SK-MEL-5 (cell line): ENCODE data around the gene CEP57L1. TPM values are rescaled to one million over a fixed set of nuclear protein-coding genes. Genes with fewer than 3 reads are reported as not detected.
"Not testable (repeated sequence)": the region's sequence is repeated elsewhere in the genome, so short reads cannot be mapped to it uniquely, and the experiment has no call there.

Experiments used
- DNase-seq: peaks from one replicate; pipeline ENCODE4 v3.0.0-alpha.2; 2016; ENCODE audit warnings: low read depth, low spot score
- in situ Hi-C: cut with HindIII; loops from 2 replicates; pipeline ENCODE4 v1.10.0; 2016; ENCODE audit warnings: low sequenced_read_pairs, high pct_unique_total_duplicates, low pct_unique_long_range_greater_than_20kb
- total RNA-seq: library from RNA; depleted of rRNA; stranded (reverse); fragments of >200 nt; shearing (Covaris generic); gene quantifications from 2 replicates; pipeline ENCODE4 v1.2.3, GENCODE V29; 2014

The CEP57L1 gene
- total RNA-seq, 1 experiment from 2014 or later: 15.2 TPM

DNA sequence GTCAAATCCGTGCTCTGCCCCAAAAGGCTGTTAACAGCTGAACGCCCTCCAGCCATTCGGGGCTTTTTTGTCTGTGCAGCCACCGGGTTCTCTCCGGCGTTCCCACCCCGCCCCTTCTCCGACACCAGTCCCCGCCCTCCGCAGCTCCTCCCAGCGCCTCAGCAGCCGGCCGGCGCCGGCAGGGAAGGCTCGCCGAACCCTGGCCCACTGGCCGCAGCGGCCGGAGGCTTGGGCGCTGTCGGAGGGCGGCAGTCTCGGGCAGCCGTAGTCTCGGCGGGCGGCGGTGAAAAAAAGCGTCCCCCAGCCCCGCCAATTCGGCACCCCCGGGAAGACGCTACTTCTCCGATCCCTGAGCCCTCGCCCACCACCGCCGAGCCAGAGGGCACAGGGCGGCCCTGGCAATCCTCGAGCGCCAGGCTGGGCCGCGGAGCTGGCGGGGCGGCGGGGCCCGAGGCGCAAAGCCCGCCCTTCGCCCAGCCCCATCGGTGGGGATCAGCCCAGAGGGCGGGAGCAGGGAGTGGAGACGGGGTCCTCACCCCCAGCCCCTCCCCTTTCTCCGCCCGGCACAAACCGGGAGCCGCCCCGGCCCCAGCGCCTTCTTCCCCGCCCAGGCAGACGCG is 781 bp upstream of the CEP57L1 start, which contains the start of gene SESN1:
Gene SESN1, minus strand, starts transcription at position 431 of the 620 bp plus-strand sequence. CDS start 773 bp downstream, outside the sequence.
- in situ Hi-C loops: no loop called here
- peak; percentile 95 for DNase-seq

DNA sequence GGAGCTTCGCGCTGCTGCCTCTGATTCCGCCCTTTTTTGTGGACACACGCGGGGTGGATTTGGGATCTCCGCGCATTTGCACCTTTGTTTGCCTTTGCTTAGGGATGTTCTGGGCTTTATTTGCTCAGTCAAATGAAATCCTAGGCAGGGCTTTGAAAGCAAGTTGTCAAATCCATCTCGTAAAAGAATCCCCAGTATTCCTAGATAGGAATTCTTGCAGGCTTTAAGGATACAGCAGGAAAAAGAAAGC is 453 bp downstream of the CEP57L1 start:
- in situ Hi-C loops: no loop called here
- no peak for DNase-seq

DNA sequence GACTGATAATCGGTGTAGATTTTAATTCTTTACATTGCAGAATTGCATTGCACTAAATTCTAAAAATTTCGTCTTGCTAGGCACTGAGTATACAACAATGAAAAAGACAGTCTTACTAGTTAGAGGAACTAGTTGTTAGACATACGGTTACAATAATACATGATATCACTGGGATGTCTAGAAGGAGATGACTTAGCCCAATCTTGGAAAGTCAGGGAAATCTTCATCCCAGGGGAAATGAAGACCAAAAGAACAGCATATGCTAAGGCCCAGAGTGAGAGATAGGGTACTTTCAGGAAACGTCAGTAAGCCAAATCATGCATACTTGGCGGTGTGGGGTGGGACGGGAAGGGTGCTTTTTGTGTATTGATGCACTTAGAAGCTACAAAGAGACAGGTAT is 901 bp downstream of the CEP57L1 start:
- in situ Hi-C loops: no loop called here
- no peak for DNase-seq

DNA sequence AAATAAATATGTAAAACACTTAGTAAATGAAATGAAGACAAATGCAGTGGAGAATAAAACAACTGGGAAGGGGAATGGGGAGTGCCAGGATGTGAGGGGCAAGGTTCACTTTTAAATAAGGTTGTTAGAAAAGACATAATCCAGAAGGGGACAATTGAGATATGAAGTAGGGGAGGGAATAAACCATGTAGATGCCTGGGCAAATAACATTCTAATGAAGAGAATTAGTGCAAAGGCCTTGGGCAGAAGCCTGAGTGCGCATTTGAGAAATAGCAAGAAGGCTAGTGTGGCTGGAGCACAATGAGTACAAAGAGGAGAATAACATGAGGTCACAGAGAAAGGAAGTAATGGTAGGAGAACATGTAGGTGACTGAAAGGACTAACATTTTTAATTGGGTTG is 2.4 kb downstream of the CEP57L1 start:
- in situ Hi-C loops: no loop called here
- no peak for DNase-seq

DNA sequence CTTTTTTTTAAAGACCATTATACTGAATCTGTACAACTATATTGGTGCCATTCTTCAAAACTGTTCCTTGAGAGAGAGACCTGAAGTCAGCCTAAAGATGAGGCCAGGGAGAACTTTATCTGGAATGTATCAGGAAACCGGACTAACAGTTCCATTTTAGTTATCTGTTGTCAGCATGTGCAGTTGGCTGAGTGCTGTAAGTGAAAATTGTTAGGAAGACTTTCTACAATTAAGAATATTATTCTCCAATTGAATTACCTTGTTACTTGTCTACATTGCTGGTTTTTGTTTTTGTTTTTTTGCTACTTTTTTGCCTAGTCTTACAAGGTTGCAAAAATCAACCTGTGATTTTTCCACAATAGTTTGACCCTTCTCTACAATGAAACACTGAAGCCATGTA is 7.5 kb downstream of the CEP57L1 start:
- in situ Hi-C loops: no loop called here
- no peak for DNase-seq

DNA sequence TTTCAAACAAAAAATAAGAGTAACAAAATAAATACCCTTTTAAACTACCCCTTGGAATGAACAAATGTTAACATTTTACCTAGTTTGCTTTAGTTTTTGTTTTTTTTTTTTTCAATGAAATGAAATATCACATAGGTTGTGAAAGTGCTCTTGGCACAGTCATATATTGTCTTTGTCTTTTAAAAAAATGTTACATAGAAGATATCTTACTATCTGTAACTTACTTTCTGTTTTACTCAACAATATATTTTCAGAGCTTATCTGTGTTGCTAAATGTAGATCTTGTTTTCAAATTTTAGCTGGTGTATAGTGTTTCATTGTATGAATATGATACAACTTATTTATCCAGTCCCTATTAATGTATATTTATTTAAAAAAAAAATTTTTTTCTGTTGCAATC is 8.6 kb downstream of the CEP57L1 start:
- in situ Hi-C loops: no loop called here

DNA sequence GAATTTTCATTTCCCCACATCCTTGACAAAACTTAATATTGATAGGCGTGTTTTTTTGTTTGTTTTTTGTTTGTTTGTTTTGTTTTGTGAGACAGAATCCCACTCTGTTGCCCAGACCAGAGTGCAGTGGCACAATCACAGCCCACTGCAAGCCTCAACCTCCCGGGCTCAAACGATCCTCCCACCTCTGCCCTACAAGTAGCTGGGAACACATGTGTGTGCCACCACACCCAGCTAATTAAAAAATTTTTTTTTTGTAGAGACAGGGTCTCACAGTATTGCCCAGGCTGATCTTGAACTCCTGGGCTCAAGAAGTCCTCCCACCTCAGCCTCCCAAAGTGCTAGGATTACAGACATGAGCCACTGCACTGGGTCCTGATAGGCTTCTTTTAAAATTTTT is 9.2 kb downstream of the CEP57L1 start:
- in situ Hi-C loops: no loop called here
- DNase-seq: no peak

More for the DNA sequence above, 8.6 kb downstream of the CEP57L1 start:
- no peak for DNase-seq

DNA sequence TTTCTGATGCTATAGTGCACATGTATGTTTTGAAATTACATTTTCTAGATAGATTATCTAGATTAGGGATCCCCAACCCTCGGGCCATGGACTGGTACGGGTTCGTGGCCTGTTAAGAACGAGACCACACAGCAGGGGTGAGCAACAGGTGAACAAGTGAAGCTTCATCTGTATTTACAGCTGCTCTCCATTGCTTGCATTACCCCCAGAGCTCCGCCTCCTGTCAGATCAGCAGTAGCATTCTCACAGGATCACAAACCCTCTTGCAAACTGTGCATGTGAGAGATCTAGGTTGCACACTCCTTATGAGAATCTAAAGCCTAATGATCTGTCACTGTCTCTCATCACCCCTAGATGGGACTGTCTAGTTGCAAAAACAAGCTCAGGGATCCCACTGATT is 10.4 kb downstream of the CEP57L1 start:
- no peak for DNase-seq
- in situ Hi-C loops: no loop called here

DNA sequence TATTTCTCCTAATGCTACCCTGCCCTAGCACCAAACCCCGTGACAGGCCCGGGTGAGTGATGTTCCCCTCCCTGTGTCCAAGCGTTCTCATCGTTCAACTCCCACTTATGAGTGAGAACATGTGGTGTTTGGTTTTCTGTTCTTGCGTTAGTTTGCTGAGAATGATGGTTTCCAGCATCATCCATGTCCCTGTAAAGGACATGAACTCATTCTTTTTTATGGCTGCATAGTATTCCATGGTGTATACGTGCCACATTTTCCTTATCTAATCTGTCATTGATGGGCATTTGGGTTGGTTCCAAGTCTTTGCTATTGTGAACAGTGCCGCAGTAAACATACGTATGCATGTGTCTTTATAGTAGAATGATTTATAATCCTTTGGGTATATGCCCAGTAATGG is 14.4 kb downstream of the CEP57L1 start:
- DNase-seq, in situ Hi-C loops: not testable (repeated sequence)

DNA sequence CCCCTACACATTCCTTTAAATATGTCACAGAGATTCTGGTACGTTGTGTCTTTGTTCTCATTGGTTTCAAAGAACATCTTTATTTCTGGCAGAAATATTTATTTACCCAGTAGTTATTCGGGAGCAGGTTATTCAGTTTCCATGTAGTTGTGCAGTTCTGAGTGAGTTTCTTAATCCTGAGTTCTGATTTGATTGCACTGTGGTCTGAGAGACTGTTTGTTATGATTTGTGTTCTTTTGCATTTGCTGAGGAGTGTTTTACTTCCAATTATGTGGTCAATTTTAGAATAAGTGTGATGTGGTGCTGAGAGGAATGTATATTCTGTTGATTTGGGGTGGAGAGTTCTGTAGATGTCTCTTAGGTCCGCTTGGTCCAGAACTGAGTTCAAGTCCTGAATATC is 17.4 kb downstream of the CEP57L1 start:
- in situ Hi-C loops, DNase-seq: not testable (repeated sequence)

DNA sequence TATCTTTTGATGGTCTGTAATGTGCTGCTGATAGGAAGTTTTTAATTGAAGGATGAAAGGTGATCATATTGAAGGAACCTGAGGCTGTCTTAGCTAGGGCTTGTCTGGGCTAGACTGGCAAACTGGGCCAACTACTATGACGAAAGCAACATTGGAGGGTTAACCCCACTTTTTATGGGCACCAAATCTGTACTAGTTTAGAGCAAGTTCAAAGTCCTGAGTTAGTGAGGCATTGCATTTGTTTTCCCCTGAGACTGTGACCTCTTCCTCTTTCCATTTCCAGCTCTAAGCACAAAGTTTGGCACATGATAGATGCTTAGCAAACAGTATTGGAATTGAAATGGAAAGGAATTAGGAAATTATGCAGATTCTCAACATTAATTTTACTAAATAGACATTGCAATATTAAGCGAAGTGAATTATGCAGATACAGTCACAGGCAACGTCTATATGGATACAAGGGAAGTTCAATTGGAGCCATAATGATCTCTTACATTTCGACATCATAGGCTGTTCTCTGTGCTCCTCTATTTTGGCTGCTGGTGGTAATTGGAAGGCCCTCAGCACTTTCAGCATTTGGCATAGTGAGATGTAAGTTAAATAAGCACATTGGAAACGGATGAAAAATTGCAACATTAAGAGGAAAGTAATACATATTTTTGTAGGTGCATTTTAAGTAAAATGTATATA is 22.2 kb downstream of the CEP57L1 start:
- in situ Hi-C loops: no loop called here
- no peak for DNase-seq

DNA sequence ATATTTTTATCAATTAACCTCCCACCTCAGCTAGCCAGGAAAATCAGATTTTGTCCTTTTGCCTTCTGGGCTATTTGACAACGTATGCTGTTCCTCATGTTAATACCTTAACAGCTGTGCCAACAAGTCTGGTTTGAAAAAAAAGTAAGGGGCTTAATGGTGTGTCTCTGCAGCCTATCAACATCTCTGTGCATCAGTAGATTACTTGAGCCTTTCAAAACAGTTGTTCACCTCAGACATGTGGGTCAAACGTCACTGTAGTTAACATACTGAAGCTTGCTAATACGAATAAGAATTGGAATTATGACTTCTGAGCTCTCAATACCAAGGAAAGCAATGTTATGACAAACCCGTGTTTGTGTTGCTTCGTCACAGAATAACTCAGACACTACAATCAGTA is 23.0 kb downstream of the CEP57L1 start:
- DNase-seq: no peak
- in situ Hi-C loops: no loop called here

DNA sequence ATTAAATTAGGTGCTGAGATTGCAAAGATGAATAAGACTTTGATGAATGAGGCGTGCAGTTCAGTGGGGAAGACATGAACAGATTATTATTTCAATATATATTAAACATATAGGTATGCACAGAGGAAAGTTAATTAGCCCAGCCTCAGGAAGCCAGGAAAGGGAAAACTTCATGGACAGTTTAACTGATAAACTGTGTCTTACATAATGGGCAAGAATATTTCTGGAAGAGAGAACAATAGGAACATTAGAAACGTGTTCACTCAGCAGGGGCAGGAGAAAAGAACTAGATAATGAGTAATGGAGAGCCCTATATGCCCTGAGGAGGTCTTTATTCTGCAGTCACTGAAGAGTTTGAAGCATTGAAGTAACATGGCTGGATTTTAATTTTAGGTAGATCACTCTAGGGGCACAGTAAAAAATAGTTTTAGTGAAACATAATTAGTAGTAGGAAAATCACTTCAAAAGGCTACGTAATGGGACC is 23.6 kb downstream of the CEP57L1 start:
- in situ Hi-C loops: no loop called here
- no peak for DNase-seq

DNA sequence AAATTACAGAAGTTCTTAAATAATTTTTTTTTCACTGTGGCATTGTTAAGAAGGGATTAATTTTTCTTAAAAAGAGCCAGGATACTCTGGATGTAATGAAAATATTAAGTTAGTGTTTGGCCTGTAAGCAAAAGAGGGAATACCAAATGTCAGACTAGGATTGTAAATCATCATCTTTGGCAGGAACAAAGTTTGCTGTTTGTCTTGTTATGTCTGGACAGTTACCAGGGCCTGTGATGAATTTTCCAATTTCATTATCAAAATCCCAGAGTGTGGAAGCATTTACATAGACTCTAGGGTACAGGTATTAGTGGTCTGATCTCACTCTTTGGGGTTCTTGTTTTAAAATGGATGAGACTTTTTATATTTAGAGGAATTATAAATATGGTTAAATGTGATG is 26.1 kb downstream of the CEP57L1 start:
- in situ Hi-C loops: no loop called here
- DNase-seq: no peak

DNA sequence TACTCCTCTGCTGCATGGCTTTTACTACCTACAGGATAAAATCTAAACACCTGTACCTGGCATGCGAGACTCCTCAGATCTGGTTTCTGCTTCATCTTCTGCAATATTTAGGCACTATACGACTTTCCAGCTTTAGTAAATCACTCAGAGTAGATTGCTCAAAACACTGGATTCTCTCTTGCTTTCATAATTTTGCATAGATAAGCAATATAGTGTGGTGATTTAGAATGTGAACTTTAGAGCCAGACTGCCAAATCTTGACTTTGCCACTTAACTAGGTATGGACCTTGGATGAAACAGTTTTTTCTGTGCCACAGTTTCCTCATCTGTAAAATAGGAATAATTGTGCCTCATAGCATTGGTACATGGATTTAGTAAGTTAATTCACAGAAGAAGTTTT is 28.9 kb downstream of the CEP57L1 start:
- DNase-seq: no peak
- in situ Hi-C loops: no loop called here

DNA sequence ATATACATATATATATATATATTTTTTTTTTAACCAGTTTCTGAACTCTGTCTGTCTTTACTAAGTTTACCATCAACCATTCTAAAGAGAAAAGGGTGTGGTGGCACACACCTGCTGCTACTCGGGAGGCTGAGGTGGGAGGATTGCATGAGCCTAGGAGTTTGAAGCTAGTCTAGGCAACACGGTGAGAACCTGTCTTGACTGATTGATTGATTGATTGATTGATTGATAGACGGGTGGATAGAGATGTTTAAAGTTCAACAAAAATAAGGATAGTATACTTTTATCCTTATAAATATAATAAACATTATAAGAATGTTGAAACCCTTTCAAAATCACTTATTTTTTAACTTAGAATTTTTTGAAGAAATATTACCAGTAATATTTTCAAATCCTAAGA is 30.2 kb downstream of the CEP57L1 start:
- in situ Hi-C loops: no loop called here
- no peak for DNase-seq

DNA sequence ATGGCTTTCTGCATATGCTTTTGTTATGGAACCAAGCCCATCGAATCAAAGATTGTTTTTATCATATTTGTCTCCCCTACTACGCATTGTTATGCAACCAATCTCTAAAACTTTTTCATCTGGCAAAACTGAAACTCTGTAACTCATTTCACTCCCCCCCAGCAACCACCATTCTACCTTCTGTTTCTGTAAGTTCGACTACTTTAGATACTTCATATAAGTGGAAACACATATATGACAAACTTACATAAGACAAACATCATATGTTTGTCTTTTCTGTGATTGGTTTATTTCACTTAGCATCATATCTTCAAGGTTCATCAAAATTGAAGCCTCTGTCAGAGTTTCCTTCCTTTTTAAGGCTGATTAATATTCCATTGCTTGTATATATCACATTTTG is 34.8 kb downstream of the CEP57L1 start:
- in situ Hi-C loops: no loop called here
- no peak for DNase-seq

DNA sequence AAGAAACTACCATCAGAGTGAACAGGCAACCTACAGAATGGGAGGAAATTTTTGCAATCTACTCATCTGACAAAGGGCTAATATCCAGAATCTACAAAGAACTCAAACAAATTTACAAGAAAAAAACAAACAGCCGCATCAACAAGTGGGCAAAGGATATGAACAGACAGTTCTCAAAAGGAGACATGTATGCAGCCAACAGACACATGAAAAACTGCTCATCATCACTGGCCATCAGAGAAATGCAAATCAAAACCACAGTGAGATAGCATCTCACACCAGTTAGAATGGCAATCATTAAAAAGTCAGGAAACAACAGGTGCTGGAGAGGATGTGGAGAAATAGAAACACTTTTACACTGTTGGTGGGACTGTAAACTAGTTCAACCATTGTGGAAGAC is 40.3 kb downstream of the CEP57L1 start:
- DNase-seq, in situ Hi-C loops: not testable (repeated sequence)

DNA sequence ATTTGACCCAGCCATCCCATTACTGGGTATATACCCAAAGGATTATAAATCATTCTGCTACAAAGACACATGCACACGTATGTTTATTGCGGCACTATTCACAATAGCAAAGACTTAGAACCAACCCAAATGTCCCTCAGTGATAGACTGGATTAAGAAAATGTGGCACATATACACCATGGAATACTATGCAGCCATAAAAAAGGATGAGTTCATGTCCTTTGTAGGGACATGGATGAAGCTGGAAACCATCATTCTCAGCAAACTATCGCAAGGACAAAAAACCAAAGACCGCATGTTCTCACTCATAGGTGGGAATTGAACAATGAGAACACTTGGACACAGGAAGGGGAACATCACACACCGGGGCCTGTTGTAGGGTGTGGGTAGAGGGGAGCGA is 40.7 kb downstream of the CEP57L1 start:
- DNase-seq, in situ Hi-C loops: not testable (repeated sequence)
